ENCODE results near the gene HEATR5A.

GRCh38 chr14:31441273-31442111 lies 21.1 kb upstream of the HEATR5A start:
- no peak for TF ChIP-seq CTCF (IDR thresholded peaks at IDR 0.05)
- TF ChIP-seq POLR2AphosphoS5 (IDR thresholded peaks at IDR 0.05): no peak

Data from prostate gland (tissue), 2 donors.